Measurements from ENCODE around the gene CDK6. TPM values are rescaled to one million over a fixed set of nuclear protein-coding genes. Genes with fewer than 3 reads are reported as not detected.

Gene CDK6
- total and polyA plus RNA-seq, 9 of the 15 experiments (the other 6 are each of a cell fraction or from before 2014, with no cell fraction given) = 7.6 to 109 (median 44.4) TPM

- TF ChIP-seq CEBPB (tag; IDR thresholded peaks at IDR 0.05) = no peak
Observed at GRCh38 chr7:92653136-92653535, 183.2 kb downstream of the CDK6 start (continued).

- ChIA-PET CTCF (ENCODE audit: low intra/inter-chr PET ratio) (no interaction called here), POLR2A (interaction anchor here (0.6 kb wide), 1 partner anchor 1288 kb away, joined by 3 read pairs; no protein-coding TSS in a partner anchor)
- Histone ChIP-seq H3K9ac (ENCODE audit: insufficient read depth in 1 of 2, low read depth in 2 of 2, low read length in 2 of 2) (no peak overlapping the region), H3K79me2 (ENCODE audit: control insufficient read depth, insufficient read depth, low read length) (no peaks in the 10 kb centered on the region), H3K36me3 (ENCODE audit: control insufficient read depth, insufficient read depth, low read length) (peaks cover 10% of the 10 kb centered on the region; the same call in 1 of the 3 replicates), H3K27me3 (ENCODE audit: control insufficient read depth in 2 of 2, insufficient read depth in 2 of 2, low read length in 2 of 2) (no peaks in the 10 kb centered on the region), H3K9me1 (ENCODE audit: control insufficient read depth, insufficient read depth, low read length) (no peaks in the 10 kb centered on the region), H2AFZ (ENCODE audit: low read depth, low read length) (no peak overlapping the region), H3K9me3 (replicated peaks; ENCODE audit: control insufficient read depth, insufficient read depth, low read depth, low read length) (no peaks in the 10 kb centered on the region), H3K4me1 (replicated peaks in 1 of 2; ENCODE audit: control insufficient read depth in 2 of 2, insufficient read depth in 2 of 2, low read length in 2 of 2) (no peaks in the 10 kb centered on the region; a peak in 1 of 5 replicates), H4K20me1 (replicated peaks; ENCODE audit: control insufficient read depth, insufficient read depth, low read length) (no peaks in the 10 kb centered on the region), H3K4me3 (no peak overlapping the region), H3K4me2 (ENCODE audit: insufficient read depth, low read length) (no peak overlapping the region), H3K27ac (ENCODE audit: extremely low read depth, low read depth, low read length) (no peak overlapping the region)
- FAIRE-seq = no peak
- in situ Hi-C loops (cut with MboI) = no loop called here
- 79% methylated on average over 2 of the region's 2 CpGs for WGBS (ENCODE audit: insufficient coverage, low coverage, missing lambda C conversion rate)
- TF ChIP-seq XRCC3 (IDR thresholded peaks at IDR 0.05) (no peak), ZNF408 (CRISPR knock-in tag; IDR thresholded peaks at IDR 0.05; ENCODE audit: low read depth) (no peak), PHF21A (IDR thresholded peaks at IDR 0.05; ENCODE audit: borderline replicate concordance, low read depth) (no peak), TAF9B (IDR thresholded peaks at IDR 0.05; ENCODE audit: partially characterized antibody) (no peak), RERE (CRISPR knock-in tag; IDR thresholded peaks at IDR 0.05; ENCODE audit: borderline replicate concordance) (no peak), NKRF (IDR thresholded peaks at IDR 0.05; ENCODE audit: borderline replicate concordance) (no peak), ZNF79 (CRISPR knock-in tag; IDR thresholded peaks at IDR 0.05; ENCODE audit: low read depth) (no peak), SOX6 (IDR thresholded peaks at IDR 0.05) (no peak), MEF2A (IDR thresholded peaks at IDR 0.05; ENCODE audit: control insufficient read depth, low read depth, low read length) (no peak), NR1H2 (CRISPR knock-in tag; IDR thresholded peaks at IDR 0.05) (no peak), SMARCA5 (IDR thresholded peaks at IDR 0.05) (no peak)
- BruUV-seq (replicated peaks) = no TSS peak
- no peak for ATAC-seq
- DNase-seq (ENCODE audit: extremely low read depth in 1 of 4, low spot score in 3 of 4) = no peak
- intact Hi-C loops (cut with micrococcal nuclease) = no loop called here
Observed at GRCh38 chr7:92652536-92652935, 183.8 kb downstream of the CDK6 start.

All from K562 (cell line).